GM19372 (cell line): Measurements from ENCODE around the gene GDF3.
"Not testable (repeated sequence)": the region's sequence is repeated elsewhere in the genome, so short reads cannot be mapped to it uniquely, and the experiment has no call there.

Source experiments
- ATAC-seq: cut with Tn5 transposase; IDR thresholded peaks from one replicate; pipeline ENCODE4 v1.9.1; 2021; ENCODE audit warnings: mild to moderate bottlenecking, low read depth, moderate library complexity; ENCODE audit not compliant: unreplicated experiment

The GDF3 gene

GRCh38 chr12:7668171-7668570, 27.4 kb downstream of the GDF3 start:
- no peak for ATAC-seq

GRCh38 chr12:7667125-7667524, 28.4 kb downstream of the GDF3 start:
- no peak for ATAC-seq

GRCh38 chr12:7666595-7666994, 29.0 kb downstream of the GDF3 start:
- ATAC-seq: no peak

GRCh38 chr12:7661741-7662140, 33.8 kb downstream of the GDF3 start:
- no peak for ATAC-seq

GRCh38 chr12:7656121-7656520, 39.5 kb downstream of the GDF3 start:
- no peak for ATAC-seq

GRCh38 chr12:7650091-7650490, 45.5 kb downstream of the GDF3 start:
- ATAC-seq: no peak

- no peak for ATAC-seq
Observed at GRCh38 chr12:7647071-7647470, 48.5 kb downstream of the GDF3 start.

- no peak for ATAC-seq
Observed at GRCh38 chr12:7646178-7646475, 49.4 kb downstream of the GDF3 start.

GRCh38 chr12:7645395-7646177, 50.0 kb downstream of the GDF3 start:
- ATAC-seq: no peak

GRCh38 chr12:7642876-7643309, 52.7 kb downstream of the GDF3 start:
- no peak for ATAC-seq

GRCh38 chr12:7642287-7642686, 53.3 kb downstream of the GDF3 start:
- ATAC-seq: no peak

- not testable (repeated sequence) for ATAC-seq
Observed at GRCh38 chr12:7640123-7640995, 55.2 kb downstream of the GDF3 start.
